GM12875 (cell line): ENCODE measurements around the gene CADPS2.

Experiments
- H3K4me3 ChIP-seq: one replicate; pipeline ENCODE4 v1.5.1; 2011; ENCODE audit warnings: low read depth, low read length, control low read depth
- CTCF ChIP-seq: IDR thresholded peaks from 2 replicates; pipeline ENCODE4 v1.5.1; 2011; ENCODE audit warnings: low read depth, mild to moderate bottlenecking, control low read depth, inconsistent platforms, low read length, moderate library complexity, borderline replicate concordance; ENCODE audit not compliant: insufficient read depth

CADPS2 gene

GRCh38 chr7:122344303-122344620, 542.0 kb downstream of the CADPS2 start:
- H3K4me3 ChIP-seq: no peak overlapping the region
- TF ChIP-seq CTCF: no peak

- H3K4me3 ChIP-seq: no peak overlapping the region
- TF ChIP-seq CTCF: no peak
Measured at GRCh38 chr7:122343601-122344302, 542.5 kb downstream of the CADPS2 start.

GRCh38 chr7:122340427-122340826, 545.8 kb downstream of the CADPS2 start:
- H3K4me3 ChIP-seq: no peak overlapping the region
- no peak for TF ChIP-seq CTCF

GRCh38 chr7:122339145-122339904, 546.9 kb downstream of the CADPS2 start:
- no peak overlapping the region for H3K4me3 ChIP-seq
- no peak for TF ChIP-seq CTCF

- TF ChIP-seq CTCF: no peak
- no peak overlapping the region for H3K4me3 ChIP-seq
Measured at GRCh38 chr7:122337011-122337410, 549.2 kb downstream of the CADPS2 start.

GRCh38 chr7:122329145-122329802, 557.0 kb downstream of the CADPS2 start:
- no peak overlapping the region for H3K4me3 ChIP-seq
- no peak for TF ChIP-seq CTCF

GRCh38 chr7:122327969-122328368, 558.3 kb downstream of the CADPS2 start:
- no peak for TF ChIP-seq CTCF

More at GRCh38 chr7:122327969-122328368, 558.3 kb downstream of the CADPS2 start:
- no peak overlapping the region for H3K4me3 ChIP-seq
